PFSK-1 (cell line): ENCODE data around the gene DLST.

Experiments
- FOXP2 ChIP-seq: optimal IDR thresholded peaks from 2 replicates; pipeline ENCODE3; 2011; ENCODE audit warnings: borderline replicate concordance, control low read depth, inconsistent platforms; ENCODE audit not compliant: insufficient read depth; ENCODE audit errors: extremely low read length, extremely low read depth
- POLR2AphosphoS5 ChIP-seq: IDR thresholded peaks from 2 replicates; pipeline ENCODE4 v1.6.1; 2012; ENCODE audit warnings: low read depth, mild to moderate bottlenecking, control low read depth, low read length, moderate library complexity
- REST ChIP-seq, 2 experiments: IDR thresholded peaks; 2 replicates each; pipeline versions ENCODE4 v1.6.1 to v1.8.0; 2011 to 2012; ENCODE audit warnings: low read depth in 2 of 2, low read length in 2 of 2, control low read depth in 1 of 2, inconsistent platforms in 1 of 2, mild to moderate bottlenecking in 1 of 2, moderate library complexity in 1 of 2; ENCODE audit not compliant: insufficient read depth in 1 of 2
- SIN3A ChIP-seq: IDR thresholded peaks from 2 replicates; pipeline ENCODE4 v1.6.1; 2012; ENCODE audit warnings: mild to moderate bottlenecking, low read length, moderate library complexity, borderline replicate concordance; ENCODE audit not compliant: insufficient read depth
- TAF1 ChIP-seq: IDR thresholded peaks from 2 replicates; pipeline ENCODE4 v1.6.1; 2012; ENCODE audit warnings: low read length, control low read depth, borderline replicate concordance; ENCODE audit not compliant: insufficient read depth

- TF ChIP-seq TAF1: no peak
- TF ChIP-seq REST (IDR thresholded peaks at IDR 0.05; ENCODE audit: insufficient read depth in 1 of 2, low read depth in 2 of 2, low read length in 2 of 2): no peak
- no peak for TF ChIP-seq POLR2AphosphoS5
- TF ChIP-seq SIN3A: no peak
- no peak for TF ChIP-seq FOXP2
Observed at GRCh38 chr14:74879427-74880182, 2.1 kb upstream of the DLST start.
